Measurements from ENCODE around the gene EGFLAM. TPM values are rescaled to one million over a fixed set of nuclear protein-coding genes. Genes with fewer than 3 reads are reported as not detected.
"Not testable (repeated sequence)": the region's sequence is repeated elsewhere in the genome, so short reads cannot be mapped to it uniquely, and the experiment has no call there.

Gene EGFLAM
- total RNA-seq, 1 donor from 2014 or later = 2.1 TPM

GRCh38 chr5:38329132-38329715 is 70.9 kb downstream of the EGFLAM start:
- ATAC-seq = no peak
- DNase-seq = no peak
- Histone ChIP-seq H3K4me3 (no peak overlapping the region), H3K4me1 (no peaks in the 10 kb centered on the region), H3K9me3 (no peaks in the 10 kb centered on the region), H3K27me3 (no peaks in the 10 kb centered on the region), H3K27ac (no peak overlapping the region), H3K36me3 (no peaks in the 10 kb centered on the region)
- intact Hi-C loops (cut with DNase I) = no loop called here
- TF ChIP-seq, protein P1, sequence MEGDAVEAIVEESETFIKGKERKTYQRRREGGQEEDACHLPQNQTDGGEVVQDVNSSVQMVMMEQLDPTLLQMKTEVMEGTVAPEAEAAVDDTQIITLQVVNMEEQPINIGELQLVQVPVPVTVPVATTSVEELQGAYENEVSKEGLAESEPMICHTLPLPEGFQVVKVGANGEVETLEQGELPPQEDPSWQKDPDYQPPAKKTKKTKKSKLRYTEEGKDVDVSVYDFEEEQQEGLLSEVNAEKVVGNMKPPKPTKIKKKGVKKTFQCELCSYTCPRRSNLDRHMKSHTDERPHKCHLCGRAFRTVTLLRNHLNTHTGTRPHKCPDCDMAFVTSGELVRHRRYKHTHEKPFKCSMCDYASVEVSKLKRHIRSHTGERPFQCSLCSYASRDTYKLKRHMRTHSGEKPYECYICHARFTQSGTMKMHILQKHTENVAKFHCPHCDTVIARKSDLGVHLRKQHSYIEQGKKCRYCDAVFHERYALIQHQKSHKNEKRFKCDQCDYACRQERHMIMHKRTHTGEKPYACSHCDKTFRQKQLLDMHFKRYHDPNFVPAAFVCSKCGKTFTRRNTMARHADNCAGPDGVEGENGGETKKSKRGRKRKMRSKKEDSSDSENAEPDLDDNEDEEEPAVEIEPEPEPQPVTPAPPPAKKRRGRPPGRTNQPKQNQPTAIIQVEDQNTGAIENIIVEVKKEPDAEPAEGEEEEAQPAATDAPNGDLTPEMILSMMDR (IDR thresholded peaks at IDR 0.05) = no peak

DNA sequence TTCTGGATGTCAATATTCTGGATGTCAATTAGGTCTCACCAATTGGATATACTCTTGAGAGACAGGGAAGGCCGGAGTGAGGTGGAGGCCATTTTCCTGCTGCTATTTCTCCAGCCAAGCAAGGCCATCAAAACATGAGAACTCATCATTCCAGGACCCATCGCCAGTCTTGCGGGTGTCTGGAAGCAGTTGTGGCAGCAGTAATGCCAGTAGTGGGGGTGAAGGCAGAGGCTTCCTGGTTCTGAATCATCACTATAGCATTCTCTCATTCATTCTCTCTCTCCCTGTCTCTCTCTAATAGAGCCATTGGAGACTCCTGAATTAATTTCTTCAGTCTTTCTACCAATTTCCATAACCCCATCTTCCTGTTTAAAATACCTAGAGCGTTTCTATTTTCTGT is 71.8 kb downstream of the EGFLAM start:
- ATAC-seq = no peak
- no peaks in the 10 kb centered on the region for H3K4me1 ChIP-seq
- intact Hi-C loops (cut with DNase I) = no loop called here

DNA sequence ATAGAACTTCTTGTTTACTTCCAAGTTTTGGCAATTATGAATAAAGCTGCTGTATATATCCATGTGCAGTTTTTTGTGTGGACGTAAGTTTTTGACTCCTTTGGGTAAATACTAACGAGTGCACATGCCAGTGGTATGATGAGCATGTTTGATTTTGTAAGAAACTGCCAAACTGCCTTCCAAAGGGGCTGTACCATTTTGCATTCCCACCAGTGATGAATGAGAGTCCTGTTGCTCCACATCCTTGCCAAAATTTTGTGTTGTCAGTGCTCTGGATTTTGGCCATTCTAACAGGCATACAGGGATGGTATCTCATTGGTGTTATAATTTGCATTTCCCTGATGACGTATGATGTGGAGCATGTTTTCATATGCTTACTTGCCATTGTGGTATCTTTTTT is 73.5 kb downstream of the EGFLAM start:
- H3K4me1 ChIP-seq = no peaks in the 10 kb centered on the region
- no peak for ATAC-seq

More for the DNA sequence above, 71.8 kb downstream of the EGFLAM start:
- H3K27ac ChIP-seq = no peak overlapping the region
- H3K27me3 ChIP-seq = no peaks in the 10 kb centered on the region
- DNase-seq = no peak
- H3K4me3 ChIP-seq = no peak overlapping the region
- no peaks in the 10 kb centered on the region for H3K36me3 ChIP-seq
- no peaks in the 10 kb centered on the region for H3K9me3 ChIP-seq
- TF ChIP-seq, protein P1 (IDR thresholded peaks at IDR 0.05) = no peak

GRCh38 chr5:38333181-38333580 is 74.8 kb downstream of the EGFLAM start:
- ATAC-seq; H3K4me1 ChIP-seq; H3K27me3 ChIP-seq; DNase-seq; intact Hi-C loops (cut with DNase I); H3K4me3 ChIP-seq; H3K36me3 ChIP-seq; H3K27ac ChIP-seq; H3K9me3 ChIP-seq: not testable (repeated sequence)

More for the DNA sequence above, 73.5 kb downstream of the EGFLAM start:
- H3K4me3 ChIP-seq = no peak overlapping the region
- TF ChIP-seq, protein P1 (IDR thresholded peaks at IDR 0.05) = no peak
- H3K9me3 ChIP-seq = no peaks in the 10 kb centered on the region
- intact Hi-C loops (cut with DNase I) = no loop called here
- no peaks in the 10 kb centered on the region for H3K36me3 ChIP-seq
- H3K27me3 ChIP-seq = no peaks in the 10 kb centered on the region
- no peak for DNase-seq
- no peak overlapping the region for H3K27ac ChIP-seq

GRCh38 chr5:38338455-38338854 is 80.1 kb downstream of the EGFLAM start:
- peaks cover 13% of the 10 kb centered on the region for H3K27me3 ChIP-seq

DNA sequence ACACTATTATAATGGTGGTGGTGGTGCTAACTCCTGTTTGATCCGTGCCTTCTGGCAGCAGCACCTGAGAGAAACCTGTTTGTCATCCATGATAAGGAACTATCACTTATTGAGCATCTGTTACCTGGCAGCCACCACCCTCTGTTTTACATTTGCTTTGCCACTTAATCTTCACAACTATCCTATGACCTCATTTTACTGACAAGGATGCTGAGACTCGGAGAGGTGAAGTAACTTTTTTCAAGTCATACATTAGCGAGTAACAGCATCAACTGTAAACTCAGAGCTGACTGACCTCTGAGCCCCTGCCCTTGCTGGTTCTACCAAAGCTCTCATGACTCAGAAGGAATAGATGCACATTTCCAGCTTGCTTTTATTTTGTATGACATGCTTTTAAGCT is 81.1 kb downstream of the EGFLAM start:
- Histone ChIP-seq H3K27me3 (peaks cover 18% of the 10 kb centered on the region), H3K4me1 (no peaks in the 10 kb centered on the region), H3K9me3 (no peaks in the 10 kb centered on the region), H3K27ac (no peak overlapping the region), H3K36me3 (no peaks in the 10 kb centered on the region), H3K4me3 (no peak overlapping the region)
- intact Hi-C loops (cut with DNase I) = no loop called here
- DNase-seq (no peak), ATAC-seq (no peak)
- TF ChIP-seq, protein P1 (IDR thresholded peaks at IDR 0.05) = no peak

More at GRCh38 chr5:38338455-38338854, 80.1 kb downstream of the EGFLAM start:
- no peak overlapping the region for H3K27ac ChIP-seq
- DNase-seq (no peak), ATAC-seq (no peak)
- TF ChIP-seq, protein P1 (IDR thresholded peaks at IDR 0.05) = no peak
- H3K36me3 ChIP-seq = no peaks in the 10 kb centered on the region
- no peaks in the 10 kb centered on the region for H3K9me3 ChIP-seq
- intact Hi-C loops (cut with DNase I) = no loop called here
- H3K4me3 ChIP-seq = no peak overlapping the region
- H3K4me1 ChIP-seq = no peaks in the 10 kb centered on the region
